ENCODE measurements around the gene LAIR2.

GRCh38 chr19:54484451-54484850 lies 18.2 kb upstream of the LAIR2 start:
- TF ChIP-seq CTCF (conservative IDR thresholded peaks at IDR 0.05 in 1 of 2, IDR thresholded peaks at IDR 0.05 in 1 of 2; ENCODE audit: low read depth in 1 of 2, low read length in 2 of 2) (no peak), EZH2 (IDR thresholded peaks at IDR 0.05; ENCODE audit: low read length, missing control alignments) (no peak)
